Gastroesophageal sphincter (tissue), 4 donors: Measurements from ENCODE around the gene VMAC. TPM values are rescaled to one million over a fixed set of nuclear protein-coding genes. Genes with fewer than 3 reads are reported as not detected.

Experiments
- ATAC-seq: fragments of 150-250 bp; one replicate; pipeline ENCODE4 v1.9.1; 2016; ENCODE audit warnings: mild to moderate bottlenecking, moderate library complexity
- H3K27ac ChIP-seq, 4 donors: fragments of 200-600 bp; sonication (generic) in 3 of 4; 1 replicate in 3 of 4; 2 replicates in 1 of 4; pipeline ENCODE4 v1.5.1; 2016 to 2019
- H3K27me3 ChIP-seq: fragments of 200-600 bp; sonication (generic); one replicate; pipeline ENCODE4 v1.5.1; 2019
- H3K36me3 ChIP-seq, 2 donors: fragments of 200-600 bp; sonication (generic); one replicate each; pipeline ENCODE4 v1.5.1; 2019; ENCODE audit warnings: control low read depth in 1 of 2
- H3K4me1 ChIP-seq, 3 donors: fragments of 200-600 bp; sonication (generic); 1 replicate in 2 of 3; 2 replicates in 1 of 3; pipeline ENCODE4 v1.5.1; 2016 to 2019; ENCODE audit warnings: control low read depth in 2 of 3
- H3K4me3 ChIP-seq, 2 donors: fragments of 200-600 bp; sonication (generic); one replicate each; pipeline ENCODE4 v1.5.1; 2019; ENCODE audit warnings: mild to moderate bottlenecking in 1 of 2, moderate library complexity in 1 of 2
- H3K9me3 ChIP-seq, 3 donors: fragments of 200-600 bp; sonication (generic); one replicate each; pipeline ENCODE4 v1.5.1; 2017 to 2019; ENCODE audit warnings: control low read depth in 2 of 3
- EP300 ChIP-seq: sonication (generic); formaldehyde crosslinking; IDR thresholded peaks from one replicate; pipeline ENCODE4 v1.6.1; 2017; ENCODE audit warnings: antibody characterized with exemption, mild to moderate bottlenecking
- POLR2A ChIP-seq, 2 donors: fragments of 450-650 bp; IDR thresholded peaks; one replicate each; pipeline ENCODE4 v1.6.1; 2017; ENCODE audit warnings: antibody characterized with exemption in 2 of 2, mild to moderate bottlenecking in 2 of 2, moderate library complexity in 1 of 2
- POLR2AphosphoS5 ChIP-seq: sonication (generic); formaldehyde crosslinking; IDR thresholded peaks from one replicate; pipeline ENCODE4 v1.6.1; 2017; ENCODE audit warnings: antibody characterized with exemption
- WGBS, 2 donors: methylation state at CpG; one replicate each; pipeline ENCODE4 v1.1.5; 2018; ENCODE audit warnings: low coverage in 1 of 2; 5-methylcytosine and 5-hydroxymethylcytosine counted together
- total RNA-seq, 4 donors: library from RNA; depleted of rRNA; stranded (reverse); fragments of >200 nt; gene quantifications; one replicate each; pipeline ENCODE4 v1.1.0, GENCODE V29; 2016
- TF ChIP-seq, protein P1 (sequence below), 4 experiments: fragments of 200-600 bp in 2 of 4; fragments of 450-650 bp in 2 of 4; sonication (generic) in 1 of 4; IDR thresholded peaks; one replicate each; pipeline ENCODE4 v1.5.1; 2017 to 2019; ENCODE audit warnings: antibody characterized with exemption in 4 of 4, mild to moderate bottlenecking in 2 of 4, moderate library complexity in 2 of 4

The VMAC gene
- total RNA-seq, 4 donors from 2014 or later, result 5.0 to 9.3 (median 8.0) TPM

DNA sequence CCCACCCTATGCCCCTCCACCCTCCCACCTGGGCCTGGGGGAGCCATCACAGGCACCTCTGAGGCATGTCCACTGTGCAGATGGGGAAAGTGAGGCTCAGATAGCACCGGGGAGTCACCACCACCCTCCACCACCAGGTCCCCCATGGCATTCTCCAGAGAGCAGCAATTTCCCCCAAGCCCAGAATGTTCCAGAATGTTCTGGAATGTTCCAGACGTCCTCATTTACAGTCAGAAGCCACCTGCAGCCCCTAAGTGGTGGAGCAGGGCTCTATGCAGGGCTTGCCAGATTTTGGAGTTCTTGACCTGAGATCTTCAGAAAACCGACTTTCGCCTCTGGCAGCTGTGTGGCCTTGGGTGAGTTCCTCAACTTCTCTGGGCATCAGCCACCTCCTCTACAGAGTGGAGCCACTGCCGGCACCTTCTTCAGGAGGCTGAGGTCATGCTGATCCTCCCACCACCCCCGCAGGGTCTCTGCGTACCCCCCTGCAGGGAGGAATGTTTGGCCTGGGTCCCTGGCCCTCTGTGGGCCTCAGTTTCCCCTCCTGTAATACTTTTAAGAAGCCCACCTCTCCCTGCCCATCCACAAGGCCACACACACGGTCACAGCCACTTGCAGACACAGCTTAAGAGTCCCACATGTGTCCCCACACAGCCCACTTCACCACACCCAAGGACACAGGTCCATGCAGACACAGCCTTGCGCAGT is 40.5 kb upstream of the VMAC start:
- Histone ChIP-seq H3K27me3 (peaks cover 11% of the 10 kb centered on the region), H3K27ac (no peak overlapping the region), H3K36me3 (no peaks in the 10 kb centered on the region), H3K4me1 (no peaks in the 10 kb centered on the region), H3K9me3 (no peaks in the 10 kb centered on the region), H3K4me3 (no peak overlapping the region)
- no peak for ATAC-seq
- TF ChIP-seq, protein P1, sequence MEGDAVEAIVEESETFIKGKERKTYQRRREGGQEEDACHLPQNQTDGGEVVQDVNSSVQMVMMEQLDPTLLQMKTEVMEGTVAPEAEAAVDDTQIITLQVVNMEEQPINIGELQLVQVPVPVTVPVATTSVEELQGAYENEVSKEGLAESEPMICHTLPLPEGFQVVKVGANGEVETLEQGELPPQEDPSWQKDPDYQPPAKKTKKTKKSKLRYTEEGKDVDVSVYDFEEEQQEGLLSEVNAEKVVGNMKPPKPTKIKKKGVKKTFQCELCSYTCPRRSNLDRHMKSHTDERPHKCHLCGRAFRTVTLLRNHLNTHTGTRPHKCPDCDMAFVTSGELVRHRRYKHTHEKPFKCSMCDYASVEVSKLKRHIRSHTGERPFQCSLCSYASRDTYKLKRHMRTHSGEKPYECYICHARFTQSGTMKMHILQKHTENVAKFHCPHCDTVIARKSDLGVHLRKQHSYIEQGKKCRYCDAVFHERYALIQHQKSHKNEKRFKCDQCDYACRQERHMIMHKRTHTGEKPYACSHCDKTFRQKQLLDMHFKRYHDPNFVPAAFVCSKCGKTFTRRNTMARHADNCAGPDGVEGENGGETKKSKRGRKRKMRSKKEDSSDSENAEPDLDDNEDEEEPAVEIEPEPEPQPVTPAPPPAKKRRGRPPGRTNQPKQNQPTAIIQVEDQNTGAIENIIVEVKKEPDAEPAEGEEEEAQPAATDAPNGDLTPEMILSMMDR (IDR thresholded peaks at IDR 0.05), result no peak
- TF ChIP-seq POLR2A (IDR thresholded peaks at IDR 0.05) (no peak), POLR2AphosphoS5 (no peak), EP300 (no peak)
- WGBS, 2 donors, result 69 to 80% methylated on average over 1 to 3 of the region's 9 CpGs

DNA sequence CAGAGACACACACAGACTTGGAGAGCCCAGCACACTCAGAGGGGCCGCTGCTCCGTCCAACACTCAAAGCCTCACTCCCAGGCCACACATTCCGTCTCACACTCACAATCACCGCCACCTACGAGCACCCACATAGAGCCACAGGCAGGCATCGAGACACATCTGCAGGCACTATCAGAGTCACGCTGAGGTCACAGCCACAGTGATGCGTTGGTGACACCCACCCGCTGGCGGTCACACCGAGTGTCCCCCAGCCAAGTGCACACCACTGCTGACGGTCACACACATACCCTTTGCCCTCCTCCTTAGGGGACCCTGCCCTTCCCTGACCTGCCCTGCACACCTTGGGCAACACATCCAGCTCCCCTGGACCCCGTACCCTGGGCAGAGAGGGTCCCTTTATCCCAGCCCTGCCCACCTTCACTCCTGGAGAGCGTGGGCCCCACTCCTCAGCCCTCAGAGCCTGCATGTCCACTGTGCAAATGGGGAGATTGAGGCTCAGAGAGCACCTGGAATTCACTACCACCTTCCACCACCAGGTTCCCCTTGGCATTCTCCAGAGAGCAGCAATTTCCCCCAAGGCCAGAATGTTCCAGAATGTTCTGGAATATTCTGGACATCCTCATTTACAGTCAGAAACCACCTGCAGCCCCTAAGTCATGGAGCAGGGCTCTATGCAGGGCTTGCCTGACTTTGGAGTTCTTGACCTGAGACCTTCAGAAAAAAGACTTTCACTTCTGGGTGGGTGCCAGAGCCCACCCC is 39.8 kb upstream of the VMAC start:
- no peak for ATAC-seq
- Histone ChIP-seq H3K9me3 (no peaks in the 10 kb centered on the region), H3K27ac (no peak overlapping the region), H3K4me3 (no peak overlapping the region), H3K36me3 (no peaks in the 10 kb centered on the region), H3K27me3 (peaks cover 11% of the 10 kb centered on the region), H3K4me1 (no peaks in the 10 kb centered on the region)
- WGBS, 2 donors, result 72 to 92% methylated on average over 4 to 6 of the region's 14 CpGs
- no peak for TF ChIP-seq POLR2AphosphoS5
- TF ChIP-seq, protein P1 (IDR thresholded peaks at IDR 0.05), result no peak
- no peak for TF ChIP-seq POLR2A (IDR thresholded peaks at IDR 0.05)
- TF ChIP-seq EP300, result no peak

DNA sequence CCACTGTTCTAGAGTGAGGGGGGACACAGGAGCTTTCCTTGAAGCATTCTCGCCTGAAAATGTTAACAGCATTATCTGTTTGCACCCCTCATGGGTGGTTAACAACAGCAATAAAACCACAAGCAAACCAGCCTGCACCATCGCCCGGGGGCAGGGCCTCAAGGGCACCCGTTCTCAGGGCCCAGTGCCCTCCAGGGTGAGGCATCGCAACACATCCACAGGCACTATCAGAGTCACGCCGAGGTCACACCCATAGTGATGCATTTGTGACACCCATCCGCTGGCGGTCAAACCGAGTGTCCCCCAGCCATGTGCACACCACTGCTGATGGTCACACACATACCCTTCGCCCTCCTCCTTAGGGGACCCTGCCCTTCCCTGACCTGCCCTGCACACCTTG is 38.9 kb upstream of the VMAC start:
- no peak for ATAC-seq
- H3K4me1 ChIP-seq, result no peaks in the 10 kb centered on the region
- no peaks in the 10 kb centered on the region for H3K9me3 ChIP-seq
- H3K27ac ChIP-seq, result no peak overlapping the region
- WGBS, 2 donors, result 86% methylated on average over 6 of the region's 11 CpGs; no CpG with 5 or more reads in 1 of the 2 donors
- TF ChIP-seq POLR2AphosphoS5, result no peak
- TF ChIP-seq EP300, result no peak
- no peak for TF ChIP-seq POLR2A (IDR thresholded peaks at IDR 0.05)
- TF ChIP-seq, protein P1 (IDR thresholded peaks at IDR 0.05), result no peak
- no peaks in the 10 kb centered on the region for H3K36me3 ChIP-seq
- H3K4me3 ChIP-seq, result no peak overlapping the region
- peaks cover 11% of the 10 kb centered on the region for H3K27me3 ChIP-seq

DNA sequence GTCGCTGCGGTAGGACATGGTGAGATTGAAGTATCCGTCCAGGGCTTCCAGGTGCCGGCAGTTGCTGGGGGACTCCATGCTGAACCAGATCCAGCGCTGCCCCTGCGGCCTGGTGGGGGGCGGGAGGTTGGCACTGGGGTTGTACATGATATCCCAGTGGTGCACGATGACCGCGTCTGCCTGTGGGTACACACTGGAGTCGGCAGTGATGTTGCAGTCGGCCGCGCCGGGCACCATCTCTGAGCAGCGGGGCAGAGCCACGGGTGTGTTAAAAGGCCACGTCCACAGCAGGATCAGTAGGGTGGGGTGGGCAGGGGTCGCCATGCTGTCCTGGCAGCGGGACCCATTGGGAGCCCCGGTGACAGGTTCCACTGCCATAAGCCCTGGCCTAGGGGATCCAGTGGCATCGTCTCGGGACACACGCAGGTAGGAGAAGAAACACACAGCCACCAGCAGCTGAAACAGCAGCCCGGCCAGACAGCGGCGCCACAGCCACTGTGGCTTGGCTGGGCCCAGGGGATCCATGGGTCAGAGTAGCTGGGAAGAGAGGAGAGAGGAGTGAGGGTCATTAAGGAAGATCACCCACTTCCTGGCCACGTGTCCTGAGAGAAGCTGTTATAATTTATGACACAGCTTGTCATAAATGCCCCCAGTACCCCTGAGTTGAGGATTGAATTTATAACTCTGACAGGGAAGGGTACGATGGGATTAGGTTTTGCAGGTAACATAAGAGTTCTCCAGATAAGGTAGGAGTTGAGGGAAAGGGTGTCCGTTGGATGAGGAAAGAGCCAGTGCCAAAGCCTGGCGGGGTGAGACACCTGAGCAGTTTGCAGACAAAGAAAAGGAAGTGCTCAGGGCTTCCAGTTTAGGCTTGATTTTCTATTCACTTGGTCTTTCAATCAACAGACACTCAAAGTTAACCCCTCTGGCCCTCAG is 37.2 kb upstream of the VMAC start:
- no peaks in the 10 kb centered on the region for H3K9me3 ChIP-seq
- ATAC-seq, result no peak
- no peak for TF ChIP-seq POLR2AphosphoS5
- no peak for TF ChIP-seq EP300
- TF ChIP-seq POLR2A (IDR thresholded peaks at IDR 0.05), result no peak
- TF ChIP-seq, protein P1 (IDR thresholded peaks at IDR 0.05), result no peak
- WGBS, 2 donors, result 73 to 76% methylated on average over 3 to 4 of the region's 31 CpGs
- H3K27ac ChIP-seq, result no peak overlapping the region
- no peaks in the 10 kb centered on the region for H3K4me1 ChIP-seq
- no peak overlapping the region for H3K4me3 ChIP-seq
- peaks cover 11% of the 10 kb centered on the region for H3K27me3 ChIP-seq
- no peaks in the 10 kb centered on the region for H3K36me3 ChIP-seq
